ENCODE results near the gene DCBLD1.

- TF ChIP-seq EZH2 (IDR thresholded peaks at IDR 0.05) (no peak), TCF7L2 (IDR thresholded peaks at IDR 0.05; ENCODE audit: borderline replicate concordance, extremely low read depth, insufficient read depth, insufficient read length) (no peak), EZH2phosphoT487 (IDR thresholded peaks at IDR 0.05; ENCODE audit: borderline replicate concordance) (no peak), CTCF (IDR thresholded peaks at IDR 0.05 in 2 of 3, conservative IDR thresholded peaks at IDR 0.05 in 1 of 3; ENCODE audit: borderline replicate concordance in 1 of 3, insufficient read depth in 1 of 3, low read depth in 2 of 3, low read length in 2 of 3) (no peak), REST (IDR thresholded peaks at IDR 0.05; ENCODE audit: low read depth) (no peak), JUND (IDR thresholded peaks at IDR 0.05) (peak; percentile 85), POLR2A (IDR thresholded peaks at IDR 0.05; ENCODE audit: borderline replicate concordance, extremely low read depth, insufficient read depth, insufficient read length) (no peak), SP1 (IDR thresholded peaks at IDR 0.05; ENCODE audit: low read depth) (peak; percentile 83)
Observed at GRCh38 chr6:117498159-117498558, 15.7 kb downstream of the DCBLD1 start.
